HEK293 (cell line): ENCODE data around the gene CACNA1D.

Experiments
- TF ChIP-seq, protein P1 (sequence below): fragments of 450-650 bp; formaldehyde crosslinking; IDR thresholded peaks from 2 replicates; pipeline ENCODE4 v1.5.1; 2016; ENCODE audit warnings: missing biosample characterization, missing genetic modification characterization
- TF ChIP-seq, protein P2 (sequence below): fragments of 450-650 bp; formaldehyde crosslinking; IDR thresholded peaks from 2 replicates; pipeline ENCODE4 v1.5.1; 2016; ENCODE audit warnings: missing biosample characterization, missing genetic modification characterization
- TF ChIP-seq, protein P3 (sequence below): fragments of 450-650 bp; formaldehyde crosslinking; IDR thresholded peaks from 2 replicates; pipeline ENCODE4 v1.5.1; 2016; ENCODE audit warnings: missing biosample characterization, missing genetic modification characterization

DNA sequence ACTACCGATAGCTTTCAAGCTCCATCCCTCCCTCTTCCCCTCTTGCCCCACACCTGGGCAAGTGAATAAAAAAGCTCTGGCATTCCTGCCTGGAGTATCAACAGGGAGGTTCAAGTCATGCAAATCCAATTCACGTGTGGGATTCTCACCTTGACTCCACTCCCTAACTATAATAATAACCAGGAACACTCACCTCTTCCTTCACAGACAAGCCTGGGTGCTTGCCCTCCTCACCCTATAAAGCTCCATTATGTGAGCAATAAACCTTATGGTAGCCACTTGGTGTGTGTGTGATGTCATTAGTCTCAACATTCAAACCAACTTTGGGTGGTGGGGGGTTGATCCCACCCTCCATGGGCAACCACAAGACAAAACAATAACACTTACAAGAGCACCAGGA lies 335.2 kb downstream of the CACNA1D start:
- TF ChIP-seq, protein P1, sequence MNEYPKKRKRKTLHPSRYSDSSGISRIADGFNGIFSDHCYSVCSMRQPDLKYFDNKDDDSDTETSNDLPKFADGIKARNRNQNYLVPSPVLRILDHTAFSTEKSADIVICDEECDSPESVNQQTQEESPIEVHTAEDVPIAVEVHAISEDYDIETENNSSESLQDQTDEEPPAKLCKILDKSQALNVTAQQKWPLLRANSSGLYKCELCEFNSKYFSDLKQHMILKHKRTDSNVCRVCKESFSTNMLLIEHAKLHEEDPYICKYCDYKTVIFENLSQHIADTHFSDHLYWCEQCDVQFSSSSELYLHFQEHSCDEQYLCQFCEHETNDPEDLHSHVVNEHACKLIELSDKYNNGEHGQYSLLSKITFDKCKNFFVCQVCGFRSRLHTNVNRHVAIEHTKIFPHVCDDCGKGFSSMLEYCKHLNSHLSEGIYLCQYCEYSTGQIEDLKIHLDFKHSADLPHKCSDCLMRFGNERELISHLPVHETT (tag by site-specific recombination), result no peak
- TF ChIP-seq, protein P2, sequence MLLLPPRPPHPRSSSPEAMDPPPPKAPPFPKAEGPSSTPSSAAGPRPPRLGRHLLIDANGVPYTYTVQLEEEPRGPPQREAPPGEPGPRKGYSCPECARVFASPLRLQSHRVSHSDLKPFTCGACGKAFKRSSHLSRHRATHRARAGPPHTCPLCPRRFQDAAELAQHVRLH (tag by site-specific recombination), result no peak
- TF ChIP-seq, protein P3, sequence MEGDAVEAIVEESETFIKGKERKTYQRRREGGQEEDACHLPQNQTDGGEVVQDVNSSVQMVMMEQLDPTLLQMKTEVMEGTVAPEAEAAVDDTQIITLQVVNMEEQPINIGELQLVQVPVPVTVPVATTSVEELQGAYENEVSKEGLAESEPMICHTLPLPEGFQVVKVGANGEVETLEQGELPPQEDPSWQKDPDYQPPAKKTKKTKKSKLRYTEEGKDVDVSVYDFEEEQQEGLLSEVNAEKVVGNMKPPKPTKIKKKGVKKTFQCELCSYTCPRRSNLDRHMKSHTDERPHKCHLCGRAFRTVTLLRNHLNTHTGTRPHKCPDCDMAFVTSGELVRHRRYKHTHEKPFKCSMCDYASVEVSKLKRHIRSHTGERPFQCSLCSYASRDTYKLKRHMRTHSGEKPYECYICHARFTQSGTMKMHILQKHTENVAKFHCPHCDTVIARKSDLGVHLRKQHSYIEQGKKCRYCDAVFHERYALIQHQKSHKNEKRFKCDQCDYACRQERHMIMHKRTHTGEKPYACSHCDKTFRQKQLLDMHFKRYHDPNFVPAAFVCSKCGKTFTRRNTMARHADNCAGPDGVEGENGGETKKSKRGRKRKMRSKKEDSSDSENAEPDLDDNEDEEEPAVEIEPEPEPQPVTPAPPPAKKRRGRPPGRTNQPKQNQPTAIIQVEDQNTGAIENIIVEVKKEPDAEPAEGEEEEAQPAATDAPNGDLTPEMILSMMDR (tag by site-specific recombination), result no peak
